Measurements from ENCODE around the gene SRP68.

Gene SRP68

GRCh38 chr17:76072148-76072858, at the start of gene SRP68:
SRP68 (minus strand) TSS chr17:76072517; CDS start chr17:76072491, 26 bp downstream.
- peak; percentile 54 for DNase-seq (ENCODE audit: low read depth, low spot score)

DNA sequence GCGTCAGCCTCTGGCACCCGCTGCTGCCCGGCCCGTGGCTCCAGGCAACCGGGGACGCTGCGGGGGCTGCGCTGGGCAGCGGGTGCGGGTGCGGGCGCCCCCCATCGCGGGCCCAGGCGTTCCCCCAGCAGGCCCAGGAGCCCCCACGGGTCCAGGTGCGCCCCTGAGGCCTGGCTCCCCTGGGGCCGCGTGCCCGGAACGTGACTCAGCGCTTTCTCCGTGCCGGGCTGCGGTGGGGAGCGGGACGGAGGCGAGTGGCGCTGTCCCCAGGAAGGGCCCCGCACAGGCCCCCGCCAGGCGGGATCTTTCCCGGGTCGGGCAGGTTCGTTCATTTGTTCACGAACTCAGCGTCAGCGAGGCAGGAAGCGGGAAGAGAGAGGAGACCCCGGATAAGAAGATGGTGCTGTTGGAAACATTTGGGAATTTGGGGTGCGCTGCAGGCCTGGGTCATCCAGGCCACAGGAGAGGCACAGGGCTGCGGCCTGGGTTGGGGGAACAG, 49.7 kb upstream of the SRP68 start:
- no peak for DNase-seq (ENCODE audit: low read depth, low spot score)

- DNase-seq (ENCODE audit: low read depth, low spot score): no peak
These were observed 48.3 kb upstream of the SRP68 start for GRCh38 chr17:76120658-76121008.

GRCh38 chr17:76119409-76120371, 47.4 kb upstream of the SRP68 start:
- DNase-seq (ENCODE audit: low read depth, low spot score): no peak

DNA sequence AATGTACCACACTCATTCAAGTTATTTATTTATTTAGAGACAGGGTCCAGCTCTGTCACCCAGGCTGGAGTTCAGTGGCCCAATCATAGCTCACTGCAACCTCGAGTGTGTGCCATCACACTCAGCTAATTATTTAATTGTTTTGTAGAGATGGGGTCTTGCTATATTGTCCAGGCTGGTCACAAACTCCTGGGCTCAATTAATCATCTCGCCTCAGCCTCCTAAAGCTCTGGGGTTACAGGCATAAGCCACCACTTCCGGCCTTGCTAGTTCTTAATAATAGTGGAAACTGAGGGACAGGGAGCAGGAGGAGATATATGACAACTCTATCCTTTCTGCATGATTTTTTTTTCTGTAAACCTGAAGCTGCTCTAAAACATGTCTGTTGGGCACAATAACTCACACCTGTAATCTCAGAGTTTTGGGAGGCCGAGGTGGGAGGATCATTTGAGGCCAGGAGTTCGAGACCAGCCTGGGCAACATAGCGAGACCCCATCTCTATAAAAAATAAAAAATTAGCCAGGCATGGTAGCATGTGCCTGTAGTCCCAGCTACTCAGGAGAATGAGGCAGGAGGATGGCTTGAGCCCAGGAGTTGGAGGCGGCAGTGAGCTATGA, 42.9 kb upstream of the SRP68 start:
- no peak for DNase-seq (ENCODE audit: low read depth, low spot score)

- DNase-seq (ENCODE audit: low read depth, low spot score): no peak
These were observed 39.6 kb upstream of the SRP68 start for GRCh38 chr17:76111956-76112355.

DNA sequence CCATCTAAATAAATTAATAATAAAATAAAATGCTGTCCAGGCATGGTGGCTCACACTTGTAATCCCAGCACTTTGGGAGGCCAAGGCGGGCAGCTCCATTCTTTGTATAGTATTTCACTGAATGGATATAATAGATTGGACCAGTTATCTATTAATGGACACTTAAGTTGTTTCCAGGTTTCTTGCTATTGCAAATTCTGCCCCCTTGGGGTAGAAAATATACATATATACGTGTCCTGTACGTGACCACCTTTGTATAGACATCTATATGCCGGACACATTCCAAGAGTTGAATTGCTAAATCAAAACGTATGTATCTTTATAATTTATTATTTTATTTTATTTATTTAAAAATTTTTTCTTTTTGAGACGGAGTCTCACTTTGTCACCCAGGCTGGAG, 35.2 kb upstream of the SRP68 start:
- DNase-seq (ENCODE audit: low read depth, low spot score): no peak

- DNase-seq (ENCODE audit: low read depth, low spot score): no peak
These were observed 34.4 kb upstream of the SRP68 start for GRCh38 chr17:76106703-76107102.

DNA sequence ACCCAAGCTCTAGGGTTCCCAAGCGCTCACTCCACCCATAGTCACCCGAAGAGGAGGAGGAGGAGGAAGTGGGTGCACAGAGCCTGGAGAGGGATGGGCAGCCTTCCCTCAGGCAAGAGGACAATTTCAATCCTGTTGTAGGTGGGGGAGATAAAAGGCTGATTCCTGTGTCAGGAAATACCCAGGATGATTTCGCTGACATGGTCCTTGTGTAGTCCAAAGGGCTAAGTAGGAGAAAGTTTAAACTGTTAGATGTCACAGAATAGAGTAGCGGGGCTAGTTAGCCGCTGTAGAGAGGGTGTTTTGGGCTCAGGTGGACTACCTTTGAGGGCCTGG, 32.5 kb upstream of the SRP68 start:
- DNase-seq (ENCODE audit: low read depth, low spot score): no peak

- no peak for DNase-seq (ENCODE audit: low read depth, low spot score)
These were observed 32.0 kb upstream of the SRP68 start for GRCh38 chr17:76104140-76104895.

DNA sequence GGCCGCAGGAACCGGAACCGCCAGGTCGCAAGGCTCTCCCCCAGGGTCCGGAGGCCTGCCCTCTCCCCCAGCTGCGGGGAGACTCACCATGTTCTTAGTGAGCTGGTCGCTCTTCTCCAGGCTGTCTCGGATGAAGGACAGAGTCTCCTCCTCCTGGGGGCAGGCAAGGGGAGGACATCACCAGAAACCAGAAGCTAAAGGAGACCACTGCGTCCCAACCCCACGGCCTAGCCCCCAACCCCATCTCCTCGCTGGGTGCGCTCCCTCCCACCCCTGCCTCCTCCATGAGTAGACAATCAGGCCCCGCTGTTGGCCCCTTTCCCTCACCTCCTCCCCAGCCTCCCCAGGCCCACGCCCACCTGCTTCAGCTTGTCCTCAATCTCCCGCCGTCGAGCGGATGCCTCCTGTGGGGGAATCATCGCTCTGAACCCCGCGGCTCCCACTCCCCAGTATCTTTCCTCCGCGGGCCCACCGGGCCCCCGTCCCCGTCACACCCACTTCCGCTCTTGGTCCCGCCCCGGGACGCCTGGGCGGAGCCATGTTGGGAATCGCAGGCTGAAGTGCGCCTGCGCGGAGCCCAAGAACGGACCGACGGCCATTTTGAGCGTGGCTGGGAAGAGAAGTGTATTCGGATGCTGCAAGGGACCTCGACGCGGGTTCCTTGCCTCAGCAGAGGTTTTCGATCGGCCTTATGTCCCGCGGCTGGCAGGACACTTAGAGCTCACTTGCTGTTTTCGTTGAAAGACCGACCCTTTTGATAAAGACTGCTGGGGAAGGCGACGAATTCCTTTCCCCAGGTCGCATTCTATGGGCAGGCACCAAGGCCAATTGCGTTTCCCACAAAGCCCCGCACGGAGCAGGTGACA, 31.2 kb upstream of the SRP68 start, which contains the start of gene EXOC7:
EXOC7 (minus strand) TSS at position 514 of the 866 bp plus-strand sequence; CDS start at position 419, 95 bp downstream.
- no peak for DNase-seq (ENCODE audit: low read depth, low spot score)

DNA sequence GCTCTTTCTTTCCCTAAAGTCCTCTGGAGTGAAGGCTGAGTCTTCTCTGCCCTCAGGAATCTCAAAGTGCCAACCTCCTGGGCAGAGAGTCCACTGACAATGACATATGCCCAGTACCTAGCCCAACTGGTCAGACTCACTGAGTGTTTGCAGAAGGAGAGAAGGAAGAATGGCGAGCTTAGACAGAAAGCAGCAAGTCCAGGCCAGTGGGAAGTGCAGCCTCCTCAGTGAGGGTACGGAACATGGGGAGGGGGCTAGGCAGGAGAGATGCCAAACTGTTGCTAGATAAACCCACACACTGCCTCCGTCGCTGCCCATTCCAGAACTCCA, 30.6 kb upstream of the SRP68 start:
- DNase-seq (ENCODE audit: low read depth, low spot score): no peak

DNA sequence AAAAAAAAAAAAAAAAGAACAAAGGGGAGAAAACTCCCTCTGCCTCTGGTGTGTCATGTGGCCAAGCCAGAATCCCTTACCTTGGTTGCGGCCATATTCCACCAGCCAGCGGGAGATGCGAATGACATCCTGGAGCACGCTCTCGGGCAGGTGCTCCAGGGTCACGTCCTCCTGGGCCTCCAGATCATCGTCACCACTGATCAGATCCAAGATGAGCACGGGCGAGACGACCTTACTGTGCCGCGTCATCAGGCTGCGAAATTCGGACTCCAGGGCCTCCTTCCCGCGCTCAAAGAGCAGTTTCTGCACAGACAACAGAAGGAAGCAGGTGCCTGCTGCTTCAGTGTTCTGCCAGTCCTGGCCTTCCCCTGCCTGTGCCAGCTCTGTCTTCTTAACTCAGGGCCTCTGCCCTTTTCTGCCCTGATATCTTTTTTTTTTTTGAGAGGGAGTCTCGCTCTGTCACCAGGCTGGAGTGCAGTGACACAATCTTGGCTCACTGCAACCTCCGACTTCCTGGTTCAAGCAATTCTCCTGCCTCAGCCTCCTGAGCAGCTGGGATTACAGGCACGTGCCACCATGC, 25.5 kb upstream of the SRP68 start:
- DNase-seq (ENCODE audit: low read depth, low spot score): no peak

- DNase-seq (ENCODE audit: low read depth, low spot score): no peak
These were observed 23.6 kb upstream of the SRP68 start for GRCh38 chr17:76095943-76096342.

- no peak for DNase-seq (ENCODE audit: low read depth, low spot score)
These were observed 21.7 kb upstream of the SRP68 start for GRCh38 chr17:76094046-76094445.

- no peak for DNase-seq (ENCODE audit: low read depth, low spot score)
These were observed 20.5 kb upstream of the SRP68 start for GRCh38 chr17:76092526-76093413.

- no peak for DNase-seq (ENCODE audit: low read depth, low spot score)
These were observed 19.4 kb upstream of the SRP68 start for GRCh38 chr17:76091526-76092286.

- no peak for DNase-seq (ENCODE audit: low read depth, low spot score)
These were observed 18.3 kb upstream of the SRP68 start for GRCh38 chr17:76090517-76091129.
